Prostate gland (tissue), 2 donors: ENCODE measurements around the gene SMOC1. TPM values are rescaled to one million over a fixed set of nuclear protein-coding genes. Genes with fewer than 3 reads are reported as not detected.

Source experiments
- DNase-seq: peaks from one replicate; pipeline ENCODE4 v3.0.0-alpha.2; 2019; ENCODE audit warnings: low spot score
- H3K27ac ChIP-seq, 2 donors: fragments of 200-600 bp; sonication (generic); 2 replicates each; pipeline ENCODE4 v1.5.1; 2017 to 2019
- H3K27me3 ChIP-seq: fragments of 200-600 bp; sonication (generic); replicated peaks from 2 replicates; pipeline ENCODE4 v1.5.1; 2019; ENCODE audit not compliant: insufficient read depth
- H3K36me3 ChIP-seq, 2 donors: fragments of 200-600 bp; sonication (generic); 1 replicate in 1 of 2; 2 replicates in 1 of 2; pipeline versions ENCODE4 v1.5.1 to v1.8.1; 2017 to 2019
- H3K4me1 ChIP-seq: fragments of 200-600 bp; sonication (generic); replicated peaks from 2 replicates; pipeline ENCODE4 v1.5.1; 2019
- H3K4me3 ChIP-seq, 2 donors: fragments of 200-600 bp; sonication (generic); 2 replicates each; pipeline ENCODE4 v1.5.1; 2017 to 2019
- H3K9me3 ChIP-seq: fragments of 200-600 bp; sonication (generic); 2 replicates; pipeline ENCODE4 v1.5.1; 2017
- CTCF ChIP-seq, 4 experiments: fragments of 200-600 bp in 2 of 4; fragments of 450-650 bp in 2 of 4; sonication (generic) in 2 of 4; IDR thresholded peaks; 1 replicate in 3 of 4; 2 replicates in 1 of 4; pipeline ENCODE4 v1.5.1; 2016 to 2019; ENCODE audit warnings: antibody characterized with exemption in 4 of 4, mild to moderate bottlenecking in 2 of 4, moderate library complexity in 2 of 4
- POLR2A ChIP-seq: fragments of 450-650 bp; IDR thresholded peaks from one replicate; pipeline ENCODE4 v1.6.1; 2016; ENCODE audit warnings: antibody characterized with exemption, mild to moderate bottlenecking
- POLR2AphosphoS5 ChIP-seq: sonication (generic); formaldehyde crosslinking; IDR thresholded peaks from one replicate; pipeline ENCODE4 v1.6.1; 2017; ENCODE audit warnings: antibody characterized with exemption
- WGBS: methylation state at CpG from one replicate; pipeline ENCODE4 v1.1.5; 2018; 5-methylcytosine and 5-hydroxymethylcytosine counted together
- intact Hi-C: fragments of 100-400 bp; cut with DNase I; formaldehyde crosslinking; loops from one replicate; pipeline ENCODE4 v1.14.2; 2022
- total RNA-seq, 2 donors: library from RNA; depleted of rRNA; stranded (reverse); fragments of >200 nt; gene quantifications; one replicate each; pipeline ENCODE4 v1.1.0, GENCODE V29; 2016

The SMOC1 gene
- total RNA-seq, 2 donors from 2014 or later: 3.7 to 187 TPM

- WGBS: 64% methylated on average over 5 of the region's 5 CpGs
- Histone ChIP-seq H3K27me3 (no peaks in the 10 kb centered on the region), H3K4me1 (no peaks in the 10 kb centered on the region), H3K36me3 (no peaks in the 10 kb centered on the region), H3K27ac (peak overlapping the region in 1 of 2 donors; percentile 28), H3K9me3 (no peaks in the 10 kb centered on the region), H3K4me3 (no peak overlapping the region)
- intact Hi-C loops: no loop called here
- TF ChIP-seq CTCF (IDR thresholded peaks at IDR 0.05): no peak
- TF ChIP-seq POLR2A: no peak
- TF ChIP-seq POLR2AphosphoS5: no peak
- DNase-seq: no peak
Observed at GRCh38 chr14:69972755-69973154, 93.5 kb downstream of the SMOC1 start.

- WGBS: 94% methylated on average over 1 of the region's 1 CpG
Observed at GRCh38 chr14:69973846-69974245, 94.6 kb downstream of the SMOC1 start.

GRCh38 chr14:69979882-69980281 is 100.7 kb downstream of the SMOC1 start:
- H3K27me3 ChIP-seq: no peaks in the 10 kb centered on the region
- no peak for TF ChIP-seq POLR2AphosphoS5
- TF ChIP-seq CTCF (IDR thresholded peaks at IDR 0.05): no peak
- TF ChIP-seq POLR2A: no peak
- no peaks in the 10 kb centered on the region for H3K9me3 ChIP-seq
- H3K4me1 ChIP-seq: no peaks in the 10 kb centered on the region
- no peak overlapping the region for H3K4me3 ChIP-seq
- intact Hi-C loops: no loop called here
- no peaks in the 10 kb centered on the region for H3K36me3 ChIP-seq
- no peak overlapping the region for H3K27ac ChIP-seq
- no peak for DNase-seq
- 63% methylated on average over 1 of the region's 1 CpG for WGBS

More at GRCh38 chr14:69973846-69974245, 94.6 kb downstream of the SMOC1 start:
- H3K36me3 ChIP-seq: no peaks in the 10 kb centered on the region
- no peak overlapping the region for H3K27ac ChIP-seq
- intact Hi-C loops: no loop called here
- no peak for DNase-seq
- H3K27me3 ChIP-seq: no peaks in the 10 kb centered on the region
- H3K9me3 ChIP-seq: no peaks in the 10 kb centered on the region
- H3K4me3 ChIP-seq: no peak overlapping the region
- H3K4me1 ChIP-seq: no peaks in the 10 kb centered on the region
- TF ChIP-seq POLR2AphosphoS5 (no peak), POLR2A (no peak), CTCF (IDR thresholded peaks at IDR 0.05) (no peak)

GRCh38 chr14:69980457-69981425 is 101.5 kb downstream of the SMOC1 start:
- no peak overlapping the region for H3K4me3 ChIP-seq
- intact Hi-C loops: no loop called here
- H3K27me3 ChIP-seq: no peaks in the 10 kb centered on the region
- DNase-seq: no peak
- WGBS: 47% methylated on average over 15 of the region's 15 CpGs
- H3K27ac ChIP-seq: no peak overlapping the region
- H3K9me3 ChIP-seq: no peaks in the 10 kb centered on the region
- TF ChIP-seq POLR2AphosphoS5 (no peak), CTCF (IDR thresholded peaks at IDR 0.05) (no peak), POLR2A (no peak)
- H3K4me1 ChIP-seq: no peaks in the 10 kb centered on the region
- H3K36me3 ChIP-seq: no peaks in the 10 kb centered on the region
